Liver (tissue), 9 donors: ENCODE measurements around the gene KIF4A. TPM values are rescaled to one million over a fixed set of nuclear protein-coding genes. Genes with fewer than 3 reads are reported as not detected.

Experiments used
- DNase-seq: peaks from one replicate; pipeline ENCODE4 v3.0.0-alpha.2; 2017; ENCODE audit warnings: low spot score
- H3K27ac ChIP-seq, 2 donors: one replicate each; pipeline ENCODE4 v1.7.0; 2013; ENCODE audit warnings: inconsistent platforms in 2 of 2, low read length in 2 of 2, control low read depth in 1 of 2, low read depth in 1 of 2, mild to moderate bottlenecking in 1 of 2
- H3K27me3 ChIP-seq, 4 donors: one replicate each; pipeline versions ENCODE4 v1.6.1 to v1.7.0; 2013; ENCODE audit warnings: low read length in 3 of 4, inconsistent platforms in 1 of 4, mild to moderate bottlenecking in 1 of 4, moderate library complexity in 1 of 4; ENCODE audit not compliant: control insufficient read depth in 4 of 4, insufficient read depth in 4 of 4
- H3K36me3 ChIP-seq, 4 donors: one replicate each; pipeline versions ENCODE4 v1.6.1 to v1.7.0; 2013; ENCODE audit warnings: low read length in 3 of 4, mild to moderate bottlenecking in 3 of 4, low read depth in 1 of 4, moderate library complexity in 1 of 4; ENCODE audit not compliant: control insufficient read depth in 4 of 4, insufficient read depth in 3 of 4
- H3K4me1 ChIP-seq, 4 donors: one replicate each; pipeline versions ENCODE4 v1.6.1 to v1.7.0; 2013; ENCODE audit warnings: low read length in 3 of 4, mild to moderate bottlenecking in 3 of 4, moderate library complexity in 1 of 4; ENCODE audit not compliant: control insufficient read depth in 4 of 4, insufficient read depth in 4 of 4
- H3K4me3 ChIP-seq, 3 donors: one replicate each; pipeline versions ENCODE4 v1.6.1 to v1.7.0; 2013; ENCODE audit warnings: low read length in 3 of 3, control low read depth in 1 of 3, low read depth in 1 of 3, mild to moderate bottlenecking in 1 of 3
- H3K9ac ChIP-seq, 2 donors: one replicate each; pipeline ENCODE4 v1.7.0; 2013; ENCODE audit warnings: low read length in 2 of 2, mild to moderate bottlenecking in 2 of 2, moderate library complexity in 2 of 2, control low read depth in 1 of 2, low read depth in 1 of 2
- H3K9me3 ChIP-seq, 4 donors: one replicate each; pipeline versions ENCODE4 v1.6.1 to v1.7.0; 2013; ENCODE audit warnings: low read length in 3 of 4; ENCODE audit not compliant: control insufficient read depth in 4 of 4
- ATF3 ChIP-seq: IDR thresholded peaks from 2 replicates; pipeline ENCODE4 v1.6.1; 2016; ENCODE audit warnings: antibody characterized with exemption
- CTCF ChIP-seq: fragments of 150-350 bp; IDR thresholded peaks from 2 replicates; pipeline ENCODE4 v1.5.1; 2017; ENCODE audit warnings: improper control_type of control experiment, low read depth, low read length; ENCODE audit not compliant: missing input control
- HNF4A ChIP-seq, 2 donors: conservative IDR thresholded peaks; 2 replicates each; pipeline ENCODE4 v1.6.1; 2016; ENCODE audit warnings: antibody characterized with exemption in 2 of 2, mild to moderate bottlenecking in 2 of 2
- RAD21 ChIP-seq, 2 donors: IDR thresholded peaks; 2 replicates each; pipeline ENCODE4 v1.6.1; 2016; ENCODE audit warnings: antibody characterized with exemption in 2 of 2, mild to moderate bottlenecking in 2 of 2
- REST ChIP-seq: IDR thresholded peaks from 2 replicates; pipeline ENCODE4 v1.6.1; 2016; ENCODE audit warnings: antibody characterized with exemption, mild to moderate bottlenecking
- RXRA ChIP-seq, 2 donors: IDR thresholded peaks; 2 replicates each; pipeline ENCODE4 v1.6.1; 2017 to 2018; ENCODE audit warnings: antibody characterized with exemption in 2 of 2, mild to moderate bottlenecking in 1 of 2
- TAF1 ChIP-seq: conservative IDR thresholded peaks from 2 replicates; pipeline ENCODE4 v1.6.1; 2016; ENCODE audit warnings: antibody characterized with exemption, mild to moderate bottlenecking
- WGBS: extraction: QIAGEN DNeasy Blood & Tissue Kit; methylation state at CpG from one replicate; pipeline ENCODE4 v1.1.7; 2013; 5-methylcytosine and 5-hydroxymethylcytosine counted together
- polyA plus RNA-seq, 2 donors: library from polyadenylated mRNA; stranded (reverse) in 1 of 2; unstranded in 1 of 2; fragments of 200-250 nt in 1 of 2; fragments of >200 nt in 1 of 2; fragmentation: Nextera tagmentation in 1 of 2; extraction: Ambion mirVana in 1 of 2; gene quantifications; one replicate each; pipeline versions ENCODE4 v1.2.1 to v1.2.3, GENCODE V29; 2013 to 2015
- total RNA-seq, 2 donors: library from RNA; depleted of rRNA; stranded (reverse); fragments of >200 nt; gene quantifications; one replicate each; pipeline ENCODE4 v1.2.3, GENCODE V29; 2014
- TF ChIP-seq, protein P1 (sequence below): IDR thresholded peaks from 2 replicates; pipeline ENCODE4 v1.6.1; 2016; ENCODE audit warnings: antibody characterized with exemption
- donor health status: healthy.
- donor health status: healthy.
- donor health status: healthy.
- donor health status: healthy.
- donor health status: healthy.

KIF4A gene
- total and polyA plus RNA-seq, 4 donors = under 0.01 to 17.3 (median 0.50) TPM

GRCh38 chrX:70260104-70260503 lies 29.8 kb upstream of the KIF4A start, which contains the start of gene P2RY4:
Gene P2RY4 (minus strand): TSS chrX:70260204. CDS start chrX:70259624, 580 bp downstream.
- TF ChIP-seq RXRA (IDR thresholded peaks at IDR 0.05) = no peak
- no peaks in the 10 kb centered on the region for H3K4me1 ChIP-seq
- no peak within 1 kb of the TSS for H3K4me3 ChIP-seq
- no peak for DNase-seq
- no peak within 1 kb of the TSS for H3K9ac ChIP-seq
- no peak within 1 kb of the TSS for H3K27ac ChIP-seq
- 91% methylated on average over 4 of the region's 4 CpGs for WGBS
- no peaks in the 10 kb centered on the region for H3K27me3 ChIP-seq
- no peaks in the 10 kb centered on the region for H3K9me3 ChIP-seq
- H3K36me3 ChIP-seq = no peaks in the 10 kb centered on the region

DNA sequence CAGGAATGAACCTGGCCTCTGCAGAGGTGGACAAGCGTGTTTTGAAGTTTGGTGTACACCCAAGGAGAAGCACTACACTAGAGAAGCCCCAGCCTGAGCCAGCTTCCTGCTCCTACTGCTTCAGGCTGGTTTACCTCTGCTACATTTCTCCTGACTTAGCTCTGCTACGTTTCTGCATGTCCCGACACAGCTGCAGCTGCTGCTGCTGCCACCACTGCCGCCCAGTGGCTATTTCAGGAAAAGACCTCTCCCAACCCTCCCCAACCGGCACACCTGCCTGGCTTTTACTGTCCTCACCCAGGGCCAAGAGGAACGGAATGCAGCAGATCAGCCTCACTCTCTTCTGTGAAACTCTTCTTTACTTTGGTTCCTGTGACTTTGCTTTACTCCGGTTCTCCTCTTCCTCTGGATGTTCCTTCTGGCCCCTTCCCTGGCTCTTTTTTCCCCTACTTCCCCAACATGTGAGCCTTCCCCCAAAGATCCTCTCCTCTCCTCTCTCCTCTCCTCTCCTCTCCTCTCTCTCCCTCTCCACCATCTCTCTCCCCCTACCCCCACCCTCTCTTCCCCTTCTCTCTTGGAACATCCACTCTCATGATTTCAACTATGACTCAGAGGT lies 26.8 kb upstream of the KIF4A start:
- H3K27ac ChIP-seq = no peak overlapping the region
- H3K9ac ChIP-seq = no peak overlapping the region
- 32% methylated on average over 7 of the region's 7 CpGs for WGBS
- no peaks in the 10 kb centered on the region for H3K36me3 ChIP-seq
- no peaks in the 10 kb centered on the region for H3K27me3 ChIP-seq
- no peak for TF ChIP-seq REST
- TF ChIP-seq ATF3 = no peak
- peak; percentile 59 to 78 for TF ChIP-seq RAD21 (IDR thresholded peaks at IDR 0.05)
- TF ChIP-seq, protein P1, sequence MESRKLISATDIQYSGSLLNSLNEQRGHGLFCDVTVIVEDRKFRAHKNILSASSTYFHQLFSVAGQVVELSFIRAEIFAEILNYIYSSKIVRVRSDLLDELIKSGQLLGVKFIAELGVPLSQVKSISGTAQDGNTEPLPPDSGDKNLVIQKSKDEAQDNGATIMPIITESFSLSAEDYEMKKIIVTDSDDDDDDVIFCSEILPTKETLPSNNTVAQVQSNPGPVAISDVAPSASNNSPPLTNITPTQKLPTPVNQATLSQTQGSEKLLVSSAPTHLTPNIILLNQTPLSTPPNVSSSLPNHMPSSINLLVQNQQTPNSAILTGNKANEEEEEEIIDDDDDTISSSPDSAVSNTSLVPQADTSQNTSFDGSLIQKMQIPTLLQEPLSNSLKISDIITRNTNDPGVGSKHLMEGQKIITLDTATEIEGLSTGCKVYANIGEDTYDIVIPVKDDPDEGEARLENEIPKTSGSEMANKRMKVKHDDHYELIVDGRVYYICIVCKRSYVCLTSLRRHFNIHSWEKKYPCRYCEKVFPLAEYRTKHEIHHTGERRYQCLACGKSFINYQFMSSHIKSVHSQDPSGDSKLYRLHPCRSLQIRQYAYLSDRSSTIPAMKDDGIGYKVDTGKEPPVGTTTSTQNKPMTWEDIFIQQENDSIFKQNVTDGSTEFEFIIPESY = no peak
- TF ChIP-seq CTCF = peak; percentile 46
- no peak for TF ChIP-seq TAF1
- H3K4me1 ChIP-seq = no peaks in the 10 kb centered on the region
- no peaks in the 10 kb centered on the region for H3K9me3 ChIP-seq
- H3K4me3 ChIP-seq = no peak overlapping the region
- peak; percentile 37 for DNase-seq

DNA sequence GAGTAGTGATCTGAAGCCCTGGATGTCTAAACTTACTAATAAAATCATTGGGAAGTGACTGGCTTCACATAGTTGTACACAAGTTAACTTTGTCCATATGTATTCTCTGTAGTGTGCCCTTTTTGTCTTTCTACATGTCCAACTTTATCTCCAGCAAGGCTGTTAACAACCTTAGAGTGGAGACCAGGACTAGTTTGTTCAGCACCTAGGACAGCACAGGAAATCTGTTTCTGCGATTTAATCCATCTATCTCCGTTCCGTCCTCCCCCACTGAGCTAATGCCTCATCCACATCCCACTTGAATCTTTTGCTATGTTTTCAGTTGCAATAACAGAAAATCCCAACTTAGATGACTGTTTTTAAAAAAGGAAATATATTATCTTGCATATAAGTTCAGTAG lies 25.1 kb upstream of the KIF4A start:
- no peak for TF ChIP-seq TAF1
- no peak for TF ChIP-seq RAD21 (IDR thresholded peaks at IDR 0.05)
- TF ChIP-seq HNF4A (conservative IDR thresholded peaks at IDR 0.05) = no peak
- no peak overlapping the region for H3K27ac ChIP-seq
- no peaks in the 10 kb centered on the region for H3K9me3 ChIP-seq
- H3K4me1 ChIP-seq = no peaks in the 10 kb centered on the region
- no peak for DNase-seq
- H3K9ac ChIP-seq = no peak overlapping the region
- no peaks in the 10 kb centered on the region for H3K27me3 ChIP-seq
- 64% methylated on average over 3 of the region's 3 CpGs for WGBS
- no peaks in the 10 kb centered on the region for H3K36me3 ChIP-seq
- no peak overlapping the region for H3K4me3 ChIP-seq
